Thoracic aorta (tissue), 2 donors: ENCODE data around the gene IPPK. TPM values are rescaled to one million over a fixed set of nuclear protein-coding genes. Genes with fewer than 3 reads are reported as not detected.

Experiments
- ATAC-seq: fragments of 150-250 bp; one replicate; pipeline ENCODE4 v1.8.0; 2017; ENCODE audit warnings: low read depth; ENCODE audit not compliant: insufficient number of reproducible peaks, low FRiP score
- DNase-seq: peaks from one replicate; pipeline ENCODE4 v3.0.0-alpha.2; 2020; ENCODE audit warnings: low spot score
- H3K27ac ChIP-seq, 2 donors: fragments of 200-600 bp; sonication (generic); 1 replicate in 1 of 2; 2 replicates in 1 of 2; pipeline ENCODE4 v1.5.1; 2016; ENCODE audit warnings: mild to moderate bottlenecking in 2 of 2, moderate library complexity in 2 of 2
- H3K27me3 ChIP-seq: fragments of 200-600 bp; sonication (generic); replicated peaks from 2 replicates; pipeline ENCODE4 v1.6.0; 2016; ENCODE audit warnings: mild to moderate bottlenecking; ENCODE audit not compliant: insufficient read depth
- H3K36me3 ChIP-seq: fragments of 200-600 bp; sonication (generic); one replicate; pipeline ENCODE4 v1.5.1; 2016
- H3K4me1 ChIP-seq, 2 donors: fragments of 200-600 bp; sonication (generic); 1 replicate in 1 of 2; 2 replicates in 1 of 2; pipeline versions ENCODE4 v1.5.1 to v1.6.0; 2016; ENCODE audit warnings: low read depth in 2 of 2, mild to moderate bottlenecking in 1 of 2; ENCODE audit not compliant: control insufficient read depth in 1 of 2
- H3K4me3 ChIP-seq: fragments of 200-600 bp; sonication (generic); 2 replicates; pipeline ENCODE4 v1.5.1; 2016; ENCODE audit warnings: mild to moderate bottlenecking
- H3K9me3 ChIP-seq: fragments of 200-600 bp; sonication (generic); 2 replicates; pipeline ENCODE4 v1.5.1; 2016
- total RNA-seq, 2 donors: library from RNA; depleted of rRNA; stranded (reverse); fragments of >200 nt; gene quantifications; one replicate each; pipeline versions ENCODE4 v1.1.0 to v1.2.3, GENCODE V29; 2016
- TF ChIP-seq, protein P1 (sequence below): fragments of 200-600 bp; sonication (generic); IDR thresholded peaks from one replicate; pipeline ENCODE4 v1.5.1; 2019; ENCODE audit warnings: antibody characterized with exemption

The IPPK gene
- total RNA-seq, 2 donors from 2014 or later: 6.9 to 11.7 TPM

DNA sequence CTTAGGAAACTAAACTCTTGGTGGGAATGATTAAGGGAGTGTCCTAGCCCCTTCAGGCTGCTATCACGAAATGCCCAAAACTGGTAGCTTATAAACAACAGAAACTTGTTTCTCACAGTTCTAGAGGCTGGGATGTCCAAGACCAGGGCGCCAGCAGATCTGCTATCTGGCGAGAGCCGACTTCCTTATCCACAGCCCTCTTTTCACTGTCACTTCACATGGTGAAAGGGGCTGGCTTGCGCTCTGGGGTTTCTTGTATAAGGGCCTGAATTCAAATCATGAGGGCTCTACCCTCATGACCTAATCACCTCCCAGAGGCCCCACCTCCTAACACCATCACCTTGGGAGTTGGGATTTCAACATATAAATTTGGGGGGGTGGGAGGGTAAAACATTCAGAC is 49.1 kb downstream of the IPPK start:
- H3K27ac ChIP-seq: peak overlapping the region; percentile 39 to 71
- ATAC-seq (no peak), DNase-seq (no peak)
- H3K4me1 ChIP-seq: peaks cover 22 to 51% of the 10 kb centered on the region in 2 donors
- H3K4me3 ChIP-seq: no peak overlapping the region
- H3K27me3 ChIP-seq: no peaks in the 10 kb centered on the region
- no peaks in the 10 kb centered on the region for H3K9me3 ChIP-seq
- TF ChIP-seq, protein P1, sequence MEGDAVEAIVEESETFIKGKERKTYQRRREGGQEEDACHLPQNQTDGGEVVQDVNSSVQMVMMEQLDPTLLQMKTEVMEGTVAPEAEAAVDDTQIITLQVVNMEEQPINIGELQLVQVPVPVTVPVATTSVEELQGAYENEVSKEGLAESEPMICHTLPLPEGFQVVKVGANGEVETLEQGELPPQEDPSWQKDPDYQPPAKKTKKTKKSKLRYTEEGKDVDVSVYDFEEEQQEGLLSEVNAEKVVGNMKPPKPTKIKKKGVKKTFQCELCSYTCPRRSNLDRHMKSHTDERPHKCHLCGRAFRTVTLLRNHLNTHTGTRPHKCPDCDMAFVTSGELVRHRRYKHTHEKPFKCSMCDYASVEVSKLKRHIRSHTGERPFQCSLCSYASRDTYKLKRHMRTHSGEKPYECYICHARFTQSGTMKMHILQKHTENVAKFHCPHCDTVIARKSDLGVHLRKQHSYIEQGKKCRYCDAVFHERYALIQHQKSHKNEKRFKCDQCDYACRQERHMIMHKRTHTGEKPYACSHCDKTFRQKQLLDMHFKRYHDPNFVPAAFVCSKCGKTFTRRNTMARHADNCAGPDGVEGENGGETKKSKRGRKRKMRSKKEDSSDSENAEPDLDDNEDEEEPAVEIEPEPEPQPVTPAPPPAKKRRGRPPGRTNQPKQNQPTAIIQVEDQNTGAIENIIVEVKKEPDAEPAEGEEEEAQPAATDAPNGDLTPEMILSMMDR: no peak
- no peaks in the 10 kb centered on the region for H3K36me3 ChIP-seq

DNA sequence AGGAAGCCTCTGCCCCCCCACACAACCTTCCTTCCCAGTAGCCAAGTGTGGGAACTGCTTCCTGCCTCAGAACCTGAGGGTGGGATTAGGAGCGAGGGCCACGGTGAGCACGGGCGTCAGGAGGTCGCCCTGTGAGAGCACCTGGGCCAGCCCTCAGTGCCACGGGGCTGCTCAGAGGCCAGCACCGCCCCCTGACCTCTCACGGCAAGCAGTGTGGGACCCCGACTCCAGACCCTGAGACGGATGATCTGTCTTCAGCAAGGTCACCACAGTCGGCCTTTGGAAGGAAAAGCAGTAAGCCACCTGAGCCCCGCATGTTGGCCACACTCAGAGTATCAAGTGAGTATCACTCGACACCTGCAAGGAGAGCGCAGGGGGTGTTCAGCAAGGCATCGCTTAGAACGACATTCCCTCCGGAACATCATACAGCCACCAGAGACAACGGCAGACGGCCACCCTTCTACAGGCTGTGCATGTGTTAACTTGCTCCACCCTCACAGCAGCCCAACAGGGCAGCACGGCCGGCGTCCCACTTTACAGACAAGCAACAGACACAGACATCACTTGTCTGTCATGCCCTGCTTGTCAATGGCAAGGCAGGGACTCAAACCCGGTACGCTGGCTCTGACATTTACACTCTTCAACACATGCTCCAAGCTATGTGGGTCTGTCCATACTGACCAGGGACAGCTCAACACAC is 50.2 kb downstream of the IPPK start:
- ATAC-seq (no peak), DNase-seq (no peak)
- Histone ChIP-seq H3K27ac (peak overlapping the region; percentile 39 to 71), H3K36me3 (no peaks in the 10 kb centered on the region), H3K9me3 (no peaks in the 10 kb centered on the region), H3K4me3 (no peak overlapping the region), H3K27me3 (no peaks in the 10 kb centered on the region), H3K4me1 (peaks cover 31 to 62% of the 10 kb centered on the region in 2 donors)
- TF ChIP-seq, protein P1: no peak

DNA sequence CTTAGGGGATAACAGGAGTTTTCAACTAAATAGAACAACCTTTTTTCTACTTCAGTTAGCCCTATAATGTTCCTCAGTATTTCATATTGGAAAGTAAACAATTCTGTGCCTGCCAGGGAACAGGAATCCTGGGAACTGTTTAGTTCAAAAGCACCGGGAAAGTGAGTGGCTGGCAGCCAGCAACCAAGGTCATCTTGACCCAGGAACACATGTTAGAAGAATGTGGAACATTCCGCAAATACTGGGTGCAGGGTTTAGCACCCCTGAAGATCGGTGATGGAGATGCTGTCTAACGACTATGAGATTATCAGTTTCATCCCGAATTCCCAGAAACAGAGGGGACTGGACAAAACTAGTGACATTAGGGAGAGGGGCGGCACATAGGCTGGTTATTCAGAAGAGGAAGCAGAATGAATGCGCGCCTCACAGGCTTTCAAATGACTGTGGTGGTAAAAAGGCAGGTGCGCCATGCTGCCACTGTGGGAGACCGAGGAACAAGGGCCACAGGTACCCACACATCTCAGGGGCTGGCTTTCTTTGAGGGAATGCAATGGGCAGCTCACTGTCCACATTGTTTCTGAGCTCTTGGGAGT is 51.2 kb downstream of the IPPK start:
- DNase-seq (no peak), ATAC-seq (no peak)
- TF ChIP-seq, protein P1: no peak
- H3K4me1 ChIP-seq: peaks cover 33 to 70% of the 10 kb centered on the region in 2 donors
- H3K27me3 ChIP-seq: no peaks in the 10 kb centered on the region
- no peaks in the 10 kb centered on the region for H3K36me3 ChIP-seq
- H3K27ac ChIP-seq: peak overlapping the region; percentile 71 to 83
- no peaks in the 10 kb centered on the region for H3K9me3 ChIP-seq
- no peak overlapping the region for H3K4me3 ChIP-seq

DNA sequence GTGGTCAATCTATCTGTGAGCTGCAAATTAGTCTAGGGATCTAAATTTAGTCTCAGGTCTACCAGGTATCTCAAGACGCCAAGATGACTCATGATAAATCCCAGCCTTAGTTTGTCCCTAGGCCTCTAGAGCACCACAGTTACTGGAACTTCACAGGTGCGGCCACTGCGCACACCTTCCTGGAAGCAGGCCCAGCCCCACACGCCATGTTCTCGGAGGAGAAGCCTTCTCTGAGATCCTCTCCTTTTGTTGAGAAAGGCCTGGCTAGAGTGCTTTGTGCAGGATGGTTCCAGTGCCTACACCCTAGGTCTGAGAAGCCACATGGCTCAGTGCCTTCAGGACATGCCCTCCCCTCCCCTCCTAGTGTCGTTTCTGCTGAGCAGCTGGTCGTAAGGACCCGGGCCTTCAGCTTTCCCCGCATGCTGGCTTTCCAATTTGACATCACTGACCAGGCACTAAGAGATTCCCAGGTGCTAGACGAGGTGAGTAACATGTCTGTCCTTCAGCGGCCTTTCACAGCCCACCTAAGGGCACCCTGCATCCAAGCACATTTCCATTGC is 51.9 kb downstream of the IPPK start:
- TF ChIP-seq, protein P1: no peak

DNA sequence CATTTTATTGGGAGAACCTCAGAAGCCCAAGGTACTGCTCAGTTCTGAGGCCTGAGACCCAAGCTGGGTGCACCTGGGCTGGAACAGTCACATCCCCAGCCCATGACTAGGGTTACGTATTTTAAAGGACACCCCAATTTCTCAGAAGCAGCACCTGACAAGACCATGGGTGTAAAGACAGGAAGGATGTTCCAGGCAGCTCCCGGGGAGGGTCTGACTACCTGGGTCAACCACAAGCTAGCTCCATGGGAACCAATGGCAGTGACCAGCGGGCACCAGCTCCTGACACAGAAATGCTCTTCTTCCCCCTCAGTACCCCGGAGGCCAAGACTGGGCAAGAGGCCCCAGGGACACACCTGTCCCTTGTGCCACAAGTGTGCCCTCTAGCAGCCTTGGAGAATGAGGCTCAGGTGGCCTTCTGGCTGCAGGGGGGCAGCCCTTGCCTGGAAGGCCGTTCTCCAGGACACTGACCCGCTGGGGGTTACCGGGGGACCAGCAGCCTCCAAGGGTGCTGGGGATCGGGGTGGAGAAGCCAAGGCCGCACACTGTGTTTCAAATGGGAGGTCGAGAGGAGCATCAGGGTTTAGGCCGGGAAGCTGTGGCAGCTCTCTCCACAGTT is 52.6 kb downstream of the IPPK start:
- H3K4me1 ChIP-seq: peaks cover 33 to 70% of the 10 kb centered on the region in 2 donors

More for the DNA sequence above, 51.9 kb downstream of the IPPK start:
- H3K27ac ChIP-seq: peak overlapping the region; percentile 71 to 83
- H3K4me1 ChIP-seq: peaks cover 33 to 70% of the 10 kb centered on the region in 2 donors
- no peaks in the 10 kb centered on the region for H3K27me3 ChIP-seq
- ATAC-seq (no peak), DNase-seq (no peak)
- no peak overlapping the region for H3K4me3 ChIP-seq
- peaks cover 4% of the 10 kb centered on the region for H3K36me3 ChIP-seq
- H3K9me3 ChIP-seq: no peaks in the 10 kb centered on the region

More for the DNA sequence above, 52.6 kb downstream of the IPPK start:
- H3K36me3 ChIP-seq: peaks cover 12% of the 10 kb centered on the region
- H3K9me3 ChIP-seq: no peaks in the 10 kb centered on the region
- no peak overlapping the region for H3K4me3 ChIP-seq
- DNase-seq (no peak), ATAC-seq (no peak)
- H3K27ac ChIP-seq: peak overlapping the region; percentile 71 to 83
- TF ChIP-seq, protein P1: no peak
- no peaks in the 10 kb centered on the region for H3K27me3 ChIP-seq
